22Rv1 (cell line): ENCODE results near the gene ZSCAN29.

ENCODE experiments used
- CTCF ChIP-seq: fragments of 450-650 bp; IDR thresholded peaks from 2 replicates; pipeline ENCODE4 v1.5.1; 2017; ENCODE audit warnings: mild to moderate bottlenecking
- ZFX ChIP-seq: fragments of 450-650 bp; IDR thresholded peaks from 2 replicates; pipeline ENCODE4 v1.6.1; 2017; ENCODE audit warnings: antibody characterized with exemption, borderline replicate concordance

GRCh38 chr15:43361313-43361903, 9.4 kb downstream of the ZSCAN29 start:
- TF ChIP-seq ZFX (no peak), CTCF (no peak)
